ENCODE data around the gene PIGC. TPM values are rescaled to one million over a fixed set of nuclear protein-coding genes. Genes with fewer than 3 reads are reported as not detected.

PIGC gene
- total RNA-seq, 1 experiment from 2014 or later = 41.4 TPM

- DNase-seq (ENCODE audit: low spot score) = no peak
Observed at GRCh38 chr1:172430128-172430454, 13.8 kb downstream of the PIGC start.

DNA sequence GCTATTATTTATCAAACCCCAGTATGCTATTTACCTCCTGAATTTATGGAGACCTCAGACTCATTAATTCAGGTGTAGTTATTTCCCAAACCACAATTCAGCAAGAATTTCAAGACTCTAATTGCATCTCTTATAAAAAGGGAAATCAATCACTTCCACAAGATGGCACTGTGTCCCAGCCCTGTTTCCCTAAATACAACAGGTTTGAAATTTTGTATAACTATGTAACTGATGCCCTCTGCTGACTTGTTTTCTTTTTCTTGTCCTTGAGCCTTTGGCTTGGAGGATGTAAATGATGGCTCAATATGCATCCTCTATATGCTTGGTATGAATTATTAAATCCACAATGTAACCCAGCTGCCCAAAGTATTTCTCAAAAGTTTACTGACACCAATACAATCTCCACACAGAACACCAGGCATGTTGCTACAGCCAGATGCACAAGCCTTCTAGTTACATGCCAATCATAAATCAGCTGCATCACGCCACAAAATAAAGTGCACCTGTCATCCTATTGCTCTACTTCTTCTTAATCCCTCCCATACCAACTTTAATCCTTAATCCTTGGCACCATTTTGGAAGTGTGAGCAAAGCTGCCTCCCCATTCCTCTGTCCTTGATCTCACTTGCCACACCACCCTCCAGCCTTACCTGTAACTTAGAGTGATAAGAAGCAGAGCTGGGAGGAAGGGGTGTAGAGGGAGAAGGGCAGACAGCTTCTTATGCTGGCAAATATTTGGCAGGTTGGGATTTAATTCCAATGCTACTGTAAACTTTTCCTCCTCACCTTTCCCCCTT lies 14.3 kb downstream of the PIGC start:
- peak; percentile 67 for DNase-seq (ENCODE audit: low spot score)

- DNase-seq (ENCODE audit: low spot score) = no peak
Observed at GRCh38 chr1:172427191-172427590, 16.7 kb downstream of the PIGC start.

DNA sequence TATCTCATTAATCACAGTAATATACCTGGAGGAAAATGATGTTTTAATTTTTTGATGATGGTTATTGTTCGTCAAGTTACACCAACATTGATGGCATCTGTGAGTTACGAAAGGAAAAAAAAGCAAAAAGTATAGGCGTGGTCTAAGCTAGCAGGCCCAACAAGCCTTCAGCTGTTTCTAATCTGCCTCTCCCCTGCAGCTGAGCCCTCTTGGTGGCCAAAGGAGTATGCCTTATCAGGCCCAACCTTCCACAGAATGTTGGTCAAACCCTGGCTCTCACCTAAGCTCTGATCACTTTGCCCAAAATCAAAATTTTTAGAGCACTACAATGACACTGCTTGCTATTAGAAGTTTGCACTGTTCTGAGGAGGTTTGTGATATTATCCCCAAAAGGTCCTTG lies 18.5 kb downstream of the PIGC start:
- no peak for DNase-seq (ENCODE audit: low spot score)

- no peak for DNase-seq (ENCODE audit: low spot score)
Observed at GRCh38 chr1:172423336-172423735, 20.5 kb downstream of the PIGC start.

DNA sequence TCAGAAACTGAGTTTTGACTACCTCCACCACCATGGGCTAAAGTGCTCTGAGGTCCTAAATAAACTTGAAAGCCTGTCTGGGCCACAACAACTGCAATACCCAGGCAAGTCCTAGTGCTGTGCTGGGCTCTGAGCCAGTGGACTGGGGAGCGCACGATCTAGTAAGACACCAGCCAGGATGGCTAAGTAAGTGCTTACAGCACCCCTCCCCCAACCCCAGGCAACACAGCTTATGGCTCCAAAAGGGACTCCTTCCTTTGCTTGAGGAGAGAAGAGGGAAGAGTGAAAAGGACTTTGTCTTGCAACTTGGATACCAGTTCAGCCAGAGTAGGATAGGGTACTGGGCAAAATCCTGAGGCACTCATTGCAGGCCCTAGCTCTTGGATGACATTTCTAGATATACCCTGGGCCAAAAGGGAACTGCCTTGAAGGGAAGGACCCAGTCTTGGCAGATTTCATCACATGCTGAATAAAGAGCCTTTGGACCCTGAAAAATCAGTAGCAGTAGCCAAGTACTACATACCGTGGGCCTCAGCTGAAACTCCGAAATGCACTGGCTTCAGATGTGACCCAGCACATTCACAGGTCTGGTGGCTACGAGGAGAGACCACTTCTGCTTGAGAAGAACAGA lies 21.8 kb downstream of the PIGC start:
- DNase-seq (ENCODE audit: low spot score) = no peak

DNA sequence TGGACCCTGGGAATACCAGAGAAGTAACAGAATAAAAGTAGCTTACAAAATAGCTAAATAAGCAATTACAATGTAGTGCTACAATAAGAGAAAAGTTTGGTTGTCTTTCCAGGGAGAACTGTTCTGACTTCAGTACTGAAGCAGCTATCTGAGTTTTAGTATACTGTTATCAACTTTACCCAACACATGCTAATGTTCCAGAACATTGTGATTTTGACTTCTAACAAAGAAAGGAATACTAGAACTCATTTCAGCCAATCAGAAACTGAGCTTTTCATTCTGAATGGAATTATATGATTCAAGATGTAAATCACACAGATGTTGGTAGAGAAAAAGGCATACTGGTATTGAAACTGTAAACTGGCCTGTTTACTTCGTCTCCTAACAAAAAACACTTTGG lies 23.5 kb downstream of the PIGC start, which contains the start of gene C1orf105:
Gene C1orf105, plus strand, starts transcription at position 301 of the 400 bp plus-strand sequence. CDS start 201 bp downstream, outside the sequence.
- no peak for DNase-seq (ENCODE audit: low spot score)

DNA sequence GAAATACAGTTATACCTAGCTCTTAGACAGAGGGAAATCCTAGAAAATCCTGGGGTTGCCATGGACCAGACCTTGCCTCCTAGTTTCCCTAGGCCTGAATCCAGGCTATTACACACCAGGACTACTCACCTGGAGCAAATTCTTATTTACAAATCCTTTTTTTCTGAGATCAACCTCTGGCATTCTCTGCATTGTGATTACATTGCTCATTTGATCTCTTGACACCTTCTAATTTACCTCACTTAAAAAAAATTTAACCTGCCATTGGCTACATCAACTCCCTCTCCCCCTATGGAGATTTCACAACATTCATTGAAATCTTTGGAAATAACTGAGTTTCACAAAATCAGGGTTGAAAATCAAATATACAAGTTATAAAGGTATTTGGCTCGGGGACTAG lies 26.3 kb downstream of the PIGC start:
- no peak for DNase-seq (ENCODE audit: low spot score)

GRCh38 chr1:172416496-172417035 lies 27.3 kb downstream of the PIGC start:
- no peak for DNase-seq (ENCODE audit: low spot score)

DNA sequence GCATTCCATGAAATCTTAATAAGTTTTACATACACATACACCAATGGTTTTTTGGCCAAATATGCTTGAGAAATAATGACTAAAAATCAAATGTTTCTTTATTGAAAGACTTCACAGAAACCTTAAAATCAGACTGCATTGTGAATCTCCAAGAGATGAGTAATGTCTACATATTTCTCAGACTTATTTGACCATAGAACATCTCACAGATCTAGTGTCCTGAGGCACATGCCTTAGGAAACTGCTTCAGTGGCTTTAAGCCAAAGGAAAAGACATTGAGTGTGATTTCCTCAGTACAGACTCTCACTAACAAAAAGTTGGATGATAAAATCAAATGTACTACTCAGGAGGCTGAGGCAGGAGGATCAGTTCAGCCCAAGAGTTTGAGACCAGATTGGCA lies 29.5 kb downstream of the PIGC start:
- DNase-seq (ENCODE audit: low spot score) = no peak

DNA sequence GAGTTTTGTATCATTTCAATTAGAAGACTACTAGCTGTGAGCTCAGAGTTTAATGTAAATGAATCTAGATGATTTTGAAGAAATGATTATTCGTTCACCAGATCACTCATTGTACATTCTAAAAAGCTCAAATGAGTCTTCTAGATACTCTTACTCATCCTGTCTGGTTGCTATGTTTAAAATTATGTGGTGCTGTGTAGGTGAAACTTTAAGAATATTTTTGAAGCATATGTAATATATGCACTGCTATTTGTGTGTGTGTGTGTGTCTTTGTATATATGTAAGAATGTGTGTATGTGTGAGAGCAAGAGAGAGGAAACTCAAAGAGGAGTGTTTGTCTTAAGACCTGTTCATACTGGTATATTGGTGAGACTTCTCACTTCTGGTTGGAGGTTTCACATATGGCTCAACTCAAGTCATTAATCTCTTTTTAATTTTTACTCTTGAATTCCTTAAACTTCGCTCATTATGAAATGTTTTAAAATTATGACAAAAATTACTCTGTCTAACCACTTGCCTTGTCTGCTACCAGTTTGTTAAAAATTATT lies 32.0 kb downstream of the PIGC start:
- no peak for DNase-seq (ENCODE audit: low spot score)

GRCh38 chr1:172410027-172410426 lies 33.8 kb downstream of the PIGC start:
- DNase-seq (ENCODE audit: low spot score) = no peak

DNA sequence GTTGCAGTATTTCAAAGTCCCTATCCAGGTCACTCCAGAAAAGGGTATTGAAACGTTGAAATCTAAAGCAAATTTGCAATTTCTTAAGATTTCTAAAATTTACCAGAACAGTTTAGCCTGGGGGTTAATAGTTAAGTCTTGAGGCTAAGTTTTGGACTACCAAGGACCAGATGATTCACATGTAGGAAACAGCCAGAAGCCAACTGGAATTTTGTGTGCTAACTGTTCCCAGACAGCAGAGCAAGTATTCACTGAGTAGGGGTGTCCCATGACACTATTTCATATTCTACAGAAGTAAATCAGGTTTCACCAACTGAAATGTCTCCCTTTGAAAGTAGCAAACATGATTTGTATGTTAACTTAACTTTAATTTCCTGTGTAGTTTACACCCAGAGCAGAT lies 34.9 kb downstream of the PIGC start:
- DNase-seq (ENCODE audit: low spot score) = no peak

GRCh38 chr1:172406968-172407367 lies 36.9 kb downstream of the PIGC start:
- DNase-seq (ENCODE audit: low spot score) = no peak

- DNase-seq (ENCODE audit: low spot score) = no peak
Observed at GRCh38 chr1:172405912-172406311, 38.0 kb downstream of the PIGC start.

GRCh38 chr1:172404121-172404520 lies 39.7 kb downstream of the PIGC start:
- no peak for DNase-seq (ENCODE audit: low spot score)

DNA sequence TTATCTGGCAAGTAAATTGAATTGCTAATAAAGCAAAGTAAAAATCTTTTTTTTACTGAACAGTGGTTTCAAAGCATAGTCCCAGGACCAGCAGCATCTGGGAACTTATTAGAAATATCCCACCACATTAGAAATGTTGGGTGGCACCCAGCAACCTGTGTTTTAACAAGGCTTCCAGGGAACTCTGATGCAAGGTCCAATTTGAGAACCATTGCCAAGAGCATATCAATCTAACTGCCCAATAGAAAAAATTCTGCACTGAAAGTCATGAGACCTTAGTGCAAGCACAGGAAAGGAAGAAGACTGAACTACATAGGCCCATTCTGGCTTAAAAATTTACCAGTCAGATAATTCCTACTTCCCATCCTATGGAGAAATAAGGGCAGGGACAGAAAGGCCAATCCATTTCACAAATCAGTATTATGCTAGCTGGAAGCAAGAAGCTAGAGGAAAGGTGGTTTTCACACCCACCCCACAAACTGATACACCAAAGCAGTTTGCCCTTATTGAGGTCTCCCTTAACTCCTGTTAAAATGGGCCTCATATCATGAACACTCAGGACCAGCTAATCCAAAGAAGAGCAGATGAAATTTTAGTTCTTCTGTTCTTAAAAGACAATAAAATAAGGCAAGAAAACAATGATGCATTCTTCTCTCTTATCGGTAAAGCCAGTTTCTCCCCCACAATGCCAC lies 40.8 kb downstream of the PIGC start:
- DNase-seq (ENCODE audit: low spot score) = no peak

DNA sequence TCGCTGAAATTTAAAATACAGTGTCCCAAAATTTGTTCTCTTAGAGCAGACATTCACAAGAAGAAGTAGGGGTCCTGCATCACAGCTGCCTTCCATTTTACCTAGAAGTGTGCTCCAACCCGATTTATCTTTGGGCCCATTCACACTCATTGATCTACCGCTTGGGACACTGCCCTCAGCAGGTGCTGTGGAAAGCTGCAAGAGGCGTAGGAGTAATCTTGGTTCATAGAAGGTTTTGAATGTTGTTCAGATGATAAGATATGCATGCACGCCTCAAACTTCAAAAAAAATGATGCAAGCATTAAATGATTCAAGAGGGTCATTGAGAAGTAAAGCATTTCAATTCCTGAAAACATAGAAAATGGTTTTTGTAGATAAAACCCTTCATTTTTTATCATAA lies 42.0 kb downstream of the PIGC start:
- no peak for DNase-seq (ENCODE audit: low spot score)

DNA sequence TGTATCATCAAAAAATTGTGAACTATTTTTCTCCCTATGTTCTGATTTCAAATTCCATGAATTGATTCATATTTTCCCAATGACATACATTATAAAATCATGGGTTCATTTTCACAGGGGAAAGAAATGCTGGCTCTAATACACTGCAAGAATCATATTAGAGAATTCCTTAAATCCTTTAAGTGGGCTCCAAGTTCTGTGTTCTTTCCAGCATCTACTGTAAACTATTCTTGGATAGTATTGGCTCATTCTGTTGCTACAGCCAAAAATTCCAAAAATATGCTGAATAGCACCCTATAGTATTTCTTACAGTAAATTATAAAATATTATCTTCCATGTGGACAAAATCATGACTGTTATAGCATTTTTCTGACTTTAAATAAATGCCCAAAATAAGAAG lies 42.4 kb downstream of the PIGC start:
- DNase-seq (ENCODE audit: low spot score) = no peak

- DNase-seq (ENCODE audit: low spot score) = no peak
Observed at GRCh38 chr1:172400722-172401105, 43.2 kb downstream of the PIGC start.

GRCh38 chr1:172399756-172400721 lies 43.8 kb downstream of the PIGC start:
- DNase-seq (ENCODE audit: low spot score) = no peak
